ENCODE data around the gene TMEM53. TPM values are rescaled to one million over a fixed set of nuclear protein-coding genes. Genes with fewer than 3 reads are reported as not detected.

The TMEM53 gene
- polyA plus RNA-seq, 1 of the 3 experiments (the other 2 are of a cell fraction): 14.9 TPM

- no peak overlapping the region for H3K4me3 ChIP-seq (ENCODE audit: low read depth in 2 of 2, low read length in 1 of 2)
- H3K4me1 ChIP-seq (ENCODE audit: control insufficient read depth in 1 of 2, insufficient read depth in 2 of 2, low read depth in 1 of 2, low read length in 1 of 2): peaks cover 0 to 3% of the 10 kb centered on the region in 2 experiments; a peak in 1 of 4 replicates
- H3K27ac ChIP-seq (ENCODE audit: low read depth in 2 of 2, low read length in 1 of 2): no peak overlapping the region
- H3K36me3 ChIP-seq (replicated peaks in 1 of 2; ENCODE audit: control insufficient read depth in 1 of 2, insufficient read depth in 2 of 2, low read length in 1 of 2): no peaks in the 10 kb centered on the region
- WGBS (ENCODE audit: low lambda C conversion rate): 53% methylated on average over 4 of the region's 4 CpGs
- no peaks in the 10 kb centered on the region for H3K9me2 ChIP-seq
- H3K9ac ChIP-seq: no peak overlapping the region
- TF ChIP-seq USF2 (IDR thresholded peaks at IDR 0.05; ENCODE audit: borderline replicate concordance, low read depth, low read length) (no peak), ZBTB33 (IDR thresholded peaks at IDR 0.05; ENCODE audit: borderline replicate concordance, low read depth) (no peak), EZH2phosphoT487 (IDR thresholded peaks at IDR 0.05; ENCODE audit: borderline replicate concordance, low read depth) (no peak), GABPA (IDR thresholded peaks at IDR 0.05; ENCODE audit: low read depth) (no peak), FOSL2 (IDR thresholded peaks at IDR 0.05; ENCODE audit: borderline replicate concordance, low read depth) (no peak), TCF12 (IDR thresholded peaks at IDR 0.05) (no peak), POLR2AphosphoS5 (IDR thresholded peaks at IDR 0.05; ENCODE audit: low read depth, low read length) (no peak), FOXM1 (IDR thresholded peaks at IDR 0.05; ENCODE audit: low read depth) (no peak), MAX (IDR thresholded peaks at IDR 0.05; ENCODE audit: low read depth) (no peak), YY1 (IDR thresholded peaks at IDR 0.05; ENCODE audit: low read depth) (no peak), FOXJ3 (CRISPR knock-in tag; IDR thresholded peaks at IDR 0.05) (no peak), TEAD4 (IDR thresholded peaks at IDR 0.05; ENCODE audit: borderline replicate concordance, insufficient read depth) (no peak), RFX5 (IDR thresholded peaks at IDR 0.05; ENCODE audit: low read length) (no peak), TAF1 (IDR thresholded peaks at IDR 0.05; ENCODE audit: borderline replicate concordance, low read depth, low read length) (no peak), JUND (IDR thresholded peaks at IDR 0.05) (no peak), GATA2 (CRISPR knock-in tag; IDR thresholded peaks at IDR 0.05) (no peak), NFIC (IDR thresholded peaks at IDR 0.05; ENCODE audit: borderline replicate concordance) (no peak), CHD2 (IDR thresholded peaks at IDR 0.05; ENCODE audit: low read length, partially characterized antibody) (no peak), RXRA (IDR thresholded peaks at IDR 0.05; ENCODE audit: borderline replicate concordance, low read depth) (no peak), EP300 (IDR thresholded peaks at IDR 0.05; ENCODE audit: borderline replicate concordance in 1 of 2, low read depth in 1 of 2, low read length in 1 of 2) (no peak)
- no peak overlapping the region for H2AFZ ChIP-seq (ENCODE audit: low read depth)
- no peaks in the 10 kb centered on the region for H3K27me3 ChIP-seq (ENCODE audit: insufficient read depth)
- ChIA-PET POLR2A (no interaction called here), CTCF (interaction anchor here (0.8 to 6.9 kb wide), 8 partner anchors 10 to 48 kb away, joined by 3 to 150 read pairs (median 6); no protein-coding TSS in a partner anchor)
- peaks cover 3% of the 10 kb centered on the region; the same call in 1 of the 2 replicates for H3K79me2 ChIP-seq (ENCODE audit: insufficient read depth)
- no peaks in the 10 kb centered on the region for H3F3A ChIP-seq (replicated peaks; ENCODE audit: insufficient read depth)
- no peak for DNase-seq
- no peaks in the 10 kb centered on the region for H4K20me1 ChIP-seq (ENCODE audit: insufficient read depth)
- H3K4me2 ChIP-seq: no peak overlapping the region
- no peaks in the 10 kb centered on the region for H3K9me3 ChIP-seq
These were observed 62.4 kb downstream of the TMEM53 start for GRCh38 chr1:44611866-44612265.
